ENCODE data around the gene PTBP1. TPM values are rescaled to one million over a fixed set of nuclear protein-coding genes. Genes with fewer than 3 reads are reported as not detected.
A peak's percentile ranks its signal among the peaks of the same experiment; 100 is the strongest.

The PTBP1 gene
- total and polyA plus RNA-seq, 4 donors, result 72.9 to 147 (median 87.3) TPM

- TF ChIP-seq GABPA (IDR thresholded peaks at IDR 0.05 in 1 of 2, conservative IDR thresholded peaks at IDR 0.05 in 1 of 2) (no peak), EGR1 (IDR thresholded peaks at IDR 0.05; ENCODE audit: low read depth in 2 of 2) (no peak), RAD21 (IDR thresholded peaks at IDR 0.05) (no peak)
Measured at GRCh38 chr19:789701-790060, 7.6 kb upstream of the PTBP1 start (continued).

GRCh38 chr19:791007-791566 lies 6.2 kb upstream of the PTBP1 start:
- no peak overlapping the region for H3K9ac ChIP-seq (ENCODE audit: low read depth in 1 of 2, low read length in 2 of 2)
- H3K4me1 ChIP-seq (ENCODE audit: control insufficient read depth in 4 of 4, insufficient read depth in 4 of 4, low read length in 3 of 4), result peaks cover 0 to 4% (median 0%) of the 10 kb centered on the region in 4 donors
- H3K4me3 ChIP-seq (ENCODE audit: low read depth in 1 of 3, low read length in 3 of 3), result no peak overlapping the region
- DNase-seq (ENCODE audit: low spot score), result no peak
- no peaks in the 10 kb centered on the region for H3K36me3 ChIP-seq (ENCODE audit: control insufficient read depth in 4 of 4, insufficient read depth in 3 of 4, low read depth in 1 of 4, low read length in 3 of 4)
- 81% methylated on average over 26 of the region's 26 CpGs for WGBS
- TF ChIP-seq RXRA (IDR thresholded peaks at IDR 0.05) (no peak), HNF4A (conservative IDR thresholded peaks at IDR 0.05) (no peak), SP1 (IDR thresholded peaks at IDR 0.05) (no peak), FOXA1 (IDR thresholded peaks at IDR 0.05) (no peak), EGR1 (IDR thresholded peaks at IDR 0.05; ENCODE audit: low read depth in 2 of 2) (no peak), TAF1 (conservative IDR thresholded peaks at IDR 0.05) (no peak)
- TF ChIP-seq, protein P1, sequence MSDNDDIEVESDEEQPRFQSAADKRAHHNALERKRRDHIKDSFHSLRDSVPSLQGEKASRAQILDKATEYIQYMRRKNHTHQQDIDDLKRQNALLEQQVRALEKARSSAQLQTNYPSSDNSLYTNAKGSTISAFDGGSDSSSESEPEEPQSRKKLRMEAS (IDR thresholded peaks at IDR 0.05), result no peak
- TF ChIP-seq, protein P2, sequence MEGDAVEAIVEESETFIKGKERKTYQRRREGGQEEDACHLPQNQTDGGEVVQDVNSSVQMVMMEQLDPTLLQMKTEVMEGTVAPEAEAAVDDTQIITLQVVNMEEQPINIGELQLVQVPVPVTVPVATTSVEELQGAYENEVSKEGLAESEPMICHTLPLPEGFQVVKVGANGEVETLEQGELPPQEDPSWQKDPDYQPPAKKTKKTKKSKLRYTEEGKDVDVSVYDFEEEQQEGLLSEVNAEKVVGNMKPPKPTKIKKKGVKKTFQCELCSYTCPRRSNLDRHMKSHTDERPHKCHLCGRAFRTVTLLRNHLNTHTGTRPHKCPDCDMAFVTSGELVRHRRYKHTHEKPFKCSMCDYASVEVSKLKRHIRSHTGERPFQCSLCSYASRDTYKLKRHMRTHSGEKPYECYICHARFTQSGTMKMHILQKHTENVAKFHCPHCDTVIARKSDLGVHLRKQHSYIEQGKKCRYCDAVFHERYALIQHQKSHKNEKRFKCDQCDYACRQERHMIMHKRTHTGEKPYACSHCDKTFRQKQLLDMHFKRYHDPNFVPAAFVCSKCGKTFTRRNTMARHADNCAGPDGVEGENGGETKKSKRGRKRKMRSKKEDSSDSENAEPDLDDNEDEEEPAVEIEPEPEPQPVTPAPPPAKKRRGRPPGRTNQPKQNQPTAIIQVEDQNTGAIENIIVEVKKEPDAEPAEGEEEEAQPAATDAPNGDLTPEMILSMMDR (IDR thresholded peaks at IDR 0.05; ENCODE audit: low read depth, low read length, missing input control), result no peak
- H3K9me3 ChIP-seq (ENCODE audit: control insufficient read depth in 4 of 4, low read length in 3 of 4), result no peaks in the 10 kb centered on the region
- H3K27me3 ChIP-seq (ENCODE audit: control insufficient read depth in 4 of 4, insufficient read depth in 4 of 4, low read length in 3 of 4), result no peaks in the 10 kb centered on the region
- peak overlapping the region; percentile 28 to 56 for H3K27ac ChIP-seq (ENCODE audit: low read depth in 1 of 2, low read length in 2 of 2)

DNA sequence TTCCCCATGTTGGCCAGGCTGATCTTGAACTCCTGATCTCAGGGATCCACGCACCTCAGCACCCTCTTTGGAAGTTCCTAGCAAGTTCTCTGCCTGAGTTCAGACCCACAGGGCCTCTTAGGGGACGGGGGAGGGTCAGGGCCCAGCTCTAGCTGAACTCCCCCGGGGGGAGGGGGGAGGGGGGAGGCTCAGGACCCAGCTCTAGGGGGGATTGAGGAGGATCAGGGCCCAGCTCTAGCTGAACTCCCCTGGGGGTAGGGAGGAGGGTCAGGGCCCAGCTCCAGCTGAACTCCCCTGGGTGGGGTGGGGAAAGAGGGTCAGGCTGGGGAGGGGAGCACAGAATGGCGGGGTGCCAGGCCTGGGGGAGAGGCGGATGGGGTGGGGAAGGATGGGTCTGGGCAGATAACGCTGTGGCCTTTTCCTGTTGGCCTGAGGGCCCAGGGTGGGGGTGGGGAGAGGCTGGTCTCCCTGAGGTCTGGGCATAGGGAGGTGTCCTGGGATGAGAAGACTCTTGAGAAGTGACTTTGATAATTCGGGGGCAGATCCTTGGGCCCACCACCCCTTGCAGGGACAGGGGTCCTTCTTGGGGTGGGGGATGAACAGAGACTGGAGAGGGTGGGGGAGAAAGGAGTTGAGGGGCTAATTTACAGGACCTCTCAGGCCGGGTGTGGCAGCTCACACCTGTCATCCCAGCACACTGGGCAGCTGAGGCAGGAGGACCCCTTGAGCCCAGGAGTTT lies 5.5 kb upstream of the PTBP1 start:
- Histone ChIP-seq H3K4me1 (ENCODE audit: control insufficient read depth in 4 of 4, insufficient read depth in 4 of 4, low read length in 3 of 4) (peaks cover 0 to 6% (median 2%) of the 10 kb centered on the region in 4 donors), H3K9me3 (ENCODE audit: control insufficient read depth in 4 of 4, low read length in 3 of 4) (no peaks in the 10 kb centered on the region), H3K27ac (ENCODE audit: low read depth in 1 of 2, low read length in 2 of 2) (peak overlapping the region; percentile 54 to 56), H3K27me3 (ENCODE audit: control insufficient read depth in 4 of 4, insufficient read depth in 4 of 4, low read length in 3 of 4) (no peaks in the 10 kb centered on the region), H3K4me3 (ENCODE audit: low read depth in 1 of 3, low read length in 3 of 3) (no peak overlapping the region), H3K9ac (ENCODE audit: low read depth in 1 of 2, low read length in 2 of 2) (no peak overlapping the region), H3K36me3 (ENCODE audit: control insufficient read depth in 4 of 4, insufficient read depth in 3 of 4, low read depth in 1 of 4, low read length in 3 of 4) (no peaks in the 10 kb centered on the region)
- TF ChIP-seq ATF3 (IDR thresholded peaks at IDR 0.05) (no peak), JUND (IDR thresholded peaks at IDR 0.05) (no peak), GABPA (IDR thresholded peaks at IDR 0.05 in 1 of 2, conservative IDR thresholded peaks at IDR 0.05 in 1 of 2) (no peak), RXRA (IDR thresholded peaks at IDR 0.05) (no peak), YY1 (IDR thresholded peaks at IDR 0.05) (no peak), HNF4A (conservative IDR thresholded peaks at IDR 0.05) (no peak), RAD21 (IDR thresholded peaks at IDR 0.05) (no peak), EGR1 (IDR thresholded peaks at IDR 0.05; ENCODE audit: low read depth in 2 of 2) (no peak), FOXA2 (IDR thresholded peaks at IDR 0.05) (no peak)
- TF ChIP-seq, protein P2 (IDR thresholded peaks at IDR 0.05; ENCODE audit: low read depth, low read length, missing input control), result no peak
- TF ChIP-seq, protein P1 (IDR thresholded peaks at IDR 0.05), result no peak
- TF ChIP-seq, protein P3, sequence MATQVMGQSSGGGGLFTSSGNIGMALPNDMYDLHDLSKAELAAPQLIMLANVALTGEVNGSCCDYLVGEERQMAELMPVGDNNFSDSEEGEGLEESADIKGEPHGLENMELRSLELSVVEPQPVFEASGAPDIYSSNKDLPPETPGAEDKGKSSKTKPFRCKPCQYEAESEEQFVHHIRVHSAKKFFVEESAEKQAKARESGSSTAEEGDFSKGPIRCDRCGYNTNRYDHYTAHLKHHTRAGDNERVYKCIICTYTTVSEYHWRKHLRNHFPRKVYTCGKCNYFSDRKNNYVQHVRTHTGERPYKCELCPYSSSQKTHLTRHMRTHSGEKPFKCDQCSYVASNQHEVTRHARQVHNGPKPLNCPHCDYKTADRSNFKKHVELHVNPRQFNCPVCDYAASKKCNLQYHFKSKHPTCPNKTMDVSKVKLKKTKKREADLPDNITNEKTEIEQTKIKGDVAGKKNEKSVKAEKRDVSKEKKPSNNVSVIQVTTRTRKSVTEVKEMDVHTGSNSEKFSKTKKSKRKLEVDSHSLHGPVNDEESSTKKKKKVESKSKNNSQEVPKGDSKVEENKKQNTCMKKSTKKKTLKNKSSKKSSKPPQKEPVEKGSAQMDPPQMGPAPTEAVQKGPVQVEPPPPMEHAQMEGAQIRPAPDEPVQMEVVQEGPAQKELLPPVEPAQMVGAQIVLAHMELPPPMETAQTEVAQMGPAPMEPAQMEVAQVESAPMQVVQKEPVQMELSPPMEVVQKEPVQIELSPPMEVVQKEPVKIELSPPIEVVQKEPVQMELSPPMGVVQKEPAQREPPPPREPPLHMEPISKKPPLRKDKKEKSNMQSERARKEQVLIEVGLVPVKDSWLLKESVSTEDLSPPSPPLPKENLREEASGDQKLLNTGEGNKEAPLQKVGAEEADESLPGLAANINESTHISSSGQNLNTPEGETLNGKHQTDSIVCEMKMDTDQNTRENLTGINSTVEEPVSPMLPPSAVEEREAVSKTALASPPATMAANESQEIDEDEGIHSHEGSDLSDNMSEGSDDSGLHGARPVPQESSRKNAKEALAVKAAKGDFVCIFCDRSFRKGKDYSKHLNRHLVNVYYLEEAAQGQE (IDR thresholded peaks at IDR 0.05), result no peak
- peak; percentile 83 for DNase-seq (ENCODE audit: low spot score)
- 64% methylated on average over 8 of the region's 8 CpGs for WGBS

All from liver (tissue), 9 donors.